Neural crest cell (in vitro differentiated cells): ENCODE measurements around the gene WFS1. TPM values are rescaled to one million over a fixed set of nuclear protein-coding genes. Genes with fewer than 3 reads are reported as not detected.

Experiments used
- DNase-seq: peaks from one replicate; pipeline ENCODE4 v3.0.0; 2021; ENCODE audit warnings: low read depth, mixed read lengths, low spot score
- H3K27ac Mint-ChIP-seq: one replicate; pipeline ENCODE4 v1.8.0; 2021; ENCODE audit warnings: mild to moderate bottlenecking, mixed read lengths; ENCODE audit not compliant: unreplicated experiment
- H3K27me3 Mint-ChIP-seq: 2 replicates; pipeline ENCODE4 v1.8.0; 2021; ENCODE audit warnings: low read depth, mild to moderate bottlenecking, mixed read lengths
- H3K36me3 Mint-ChIP-seq: 2 replicates; pipeline ENCODE4 v1.8.0; 2021; ENCODE audit warnings: low read depth, mild to moderate bottlenecking, mixed read lengths
- H3K4me1 Mint-ChIP-seq: 2 replicates; pipeline ENCODE4 v1.8.0; 2021; ENCODE audit warnings: mixed read lengths
- H3K4me3 Mint-ChIP-seq: one replicate; pipeline ENCODE4 v1.8.0; 2021; ENCODE audit warnings: mild to moderate bottlenecking, mixed read lengths
- H3K9me3 Mint-ChIP-seq: 2 replicates; pipeline ENCODE4 v1.8.0; 2021; ENCODE audit warnings: mixed read lengths
- CTCF ChIP-seq: fragments of 200-600 bp; sonication (generic); conservative IDR thresholded peaks from 2 replicates; pipeline ENCODE4 v1.5.0; 2021; ENCODE audit warnings: antibody characterized with exemption, mild to moderate bottlenecking
- total RNA-seq: library from RNA; stranded (reverse); gene quantifications from 2 replicates; pipeline ENCODE4 v1.2.1, GENCODE V29; 2021

Gene WFS1
- total RNA-seq, 1 donor from 2014 or later: 24.8 TPM

GRCh38 chr4:6239968-6240367, 29.7 kb upstream of the WFS1 start:
- Mint-ChIP-seq H3K4me1 (no peaks in the 10 kb centered on the region), H3K36me3 (no peaks in the 10 kb centered on the region), H3K27me3 (peaks cover 17% of the 10 kb centered on the region), H3K4me3 (no peak overlapping the region), H3K27ac (no peak overlapping the region), H3K9me3 (no peaks in the 10 kb centered on the region)
- no peak for TF ChIP-seq CTCF
- DNase-seq: no peak

- TF ChIP-seq CTCF: no peak
- Mint-ChIP-seq H3K9me3 (no peaks in the 10 kb centered on the region), H3K27me3 (peaks cover 18% of the 10 kb centered on the region), H3K4me1 (no peaks in the 10 kb centered on the region), H3K27ac (no peak overlapping the region), H3K4me3 (no peak overlapping the region), H3K36me3 (no peaks in the 10 kb centered on the region)
- no peak for DNase-seq
Observed at GRCh38 chr4:6241062-6241845, 28.4 kb upstream of the WFS1 start.

GRCh38 chr4:6242271-6243029, 27.2 kb upstream of the WFS1 start:
- peaks cover 26% of the 10 kb centered on the region for H3K27me3 Mint-ChIP-seq
- no peak for DNase-seq
- TF ChIP-seq CTCF: no peak
- H3K4me1 Mint-ChIP-seq: no peaks in the 10 kb centered on the region
- H3K27ac Mint-ChIP-seq: no peak overlapping the region
- no peaks in the 10 kb centered on the region for H3K36me3 Mint-ChIP-seq
- no peak overlapping the region for H3K4me3 Mint-ChIP-seq
- no peaks in the 10 kb centered on the region for H3K9me3 Mint-ChIP-seq

- no peak for DNase-seq
- no peaks in the 10 kb centered on the region for H3K36me3 Mint-ChIP-seq
- H3K4me3 Mint-ChIP-seq: no peak overlapping the region
- peaks cover 54% of the 10 kb centered on the region for H3K27me3 Mint-ChIP-seq
- no peak for TF ChIP-seq CTCF
- no peak overlapping the region for H3K27ac Mint-ChIP-seq
- no peaks in the 10 kb centered on the region for H3K9me3 Mint-ChIP-seq
- H3K4me1 Mint-ChIP-seq: no peaks in the 10 kb centered on the region
Observed at GRCh38 chr4:6245246-6246169, 24.1 kb upstream of the WFS1 start.

GRCh38 chr4:6246170-6246634, 23.4 kb upstream of the WFS1 start:
- H3K36me3 Mint-ChIP-seq: no peaks in the 10 kb centered on the region
- peak overlapping the region; percentile 43 for H3K27ac Mint-ChIP-seq
- H3K4me3 Mint-ChIP-seq: no peak overlapping the region
- no peak for DNase-seq
- no peaks in the 10 kb centered on the region for H3K4me1 Mint-ChIP-seq
- H3K27me3 Mint-ChIP-seq: peaks cover 57% of the 10 kb centered on the region
- no peaks in the 10 kb centered on the region for H3K9me3 Mint-ChIP-seq
- no peak for TF ChIP-seq CTCF
